H9 (cell line): ENCODE data around the gene NDUFS2. TPM values are rescaled to one million over a fixed set of nuclear protein-coding genes. Genes with fewer than 3 reads are reported as not detected.

ENCODE experiments used
- DNase-seq: peaks from one replicate; pipeline ENCODE4 v3.0.0-alpha.2; 2017
- H2AFZ ChIP-seq: one replicate; pipeline ENCODE4 v1.6.1; 2013; ENCODE audit warnings: mild to moderate bottlenecking, low read length, control low read depth, moderate library complexity
- H2AK5ac ChIP-seq: 2 replicates; pipeline ENCODE4 v1.6.1; 2013; ENCODE audit warnings: low read length, control low read depth, mixed read lengths; ENCODE audit not compliant: insufficient read length
- H2BK120ac ChIP-seq: one replicate; pipeline ENCODE4 v1.6.1; 2013; ENCODE audit warnings: low read depth, mild to moderate bottlenecking, low read length, control low read depth, inconsistent platforms; ENCODE audit not compliant: poor library complexity, severe bottlenecking
- H2BK12ac ChIP-seq: 2 replicates; pipeline ENCODE4 v1.6.1; 2013; ENCODE audit warnings: low read length, control low read depth, mixed read lengths, low read depth; ENCODE audit not compliant: insufficient read length
- H2BK15ac ChIP-seq: 2 replicates; pipeline ENCODE4 v1.6.1; 2013; ENCODE audit warnings: low read depth, low read length, control low read depth
- H2BK20ac ChIP-seq: one replicate; pipeline ENCODE4 v1.6.1; 2013; ENCODE audit warnings: low read depth, mild to moderate bottlenecking, low read length, control low read depth, inconsistent platforms; ENCODE audit not compliant: poor library complexity, severe bottlenecking
- H2BK5ac ChIP-seq: 2 replicates; pipeline ENCODE4 v1.6.1; 2013; ENCODE audit warnings: low read length, control low read depth, mixed read lengths; ENCODE audit not compliant: insufficient read length
- H3K14ac ChIP-seq: 2 replicates; pipeline ENCODE4 v1.6.1; 2013; ENCODE audit warnings: low read length, control low read depth; ENCODE audit not compliant: insufficient read depth
- H3K18ac ChIP-seq: 2 replicates; pipeline ENCODE4 v1.6.1; 2013; ENCODE audit warnings: low read depth, mild to moderate bottlenecking, mixed read lengths, low read length, control low read depth; ENCODE audit not compliant: insufficient read length
- H3K23ac ChIP-seq: 2 replicates; pipeline ENCODE4 v1.6.1; 2013; ENCODE audit warnings: low read length, control low read depth, mixed read lengths, low read depth; ENCODE audit not compliant: insufficient read length
- H3K23me2 ChIP-seq: 2 replicates; pipeline ENCODE4 v1.6.1; 2013; ENCODE audit warnings: low read depth, mild to moderate bottlenecking, mixed read lengths, low read length, control low read depth; ENCODE audit not compliant: insufficient read length, poor library complexity, severe bottlenecking
- H3K27ac ChIP-seq: 2 replicates; pipeline ENCODE4 v1.5.1; 2013; ENCODE audit warnings: low read length, control low read depth, mixed read lengths, low read depth; ENCODE audit not compliant: insufficient read length
- H3K27me3 ChIP-seq: 2 replicates; pipeline ENCODE4 v1.6.1; 2013; ENCODE audit warnings: low read length, control low read depth, inconsistent platforms; ENCODE audit not compliant: insufficient read depth
- H3K4ac ChIP-seq: 2 replicates; pipeline ENCODE4 v1.6.1; 2013; ENCODE audit warnings: low read depth, mild to moderate bottlenecking, control low read depth, inconsistent platforms, low read length, moderate library complexity
- H3K4me1 ChIP-seq: 2 replicates; pipeline ENCODE4 v1.6.1; 2013; ENCODE audit warnings: low read length, control low read depth, inconsistent platforms; ENCODE audit not compliant: insufficient read depth
- H3K4me2 ChIP-seq: 2 replicates; pipeline ENCODE4 v1.6.1; 2013; ENCODE audit warnings: low read length, control low read depth, mixed read lengths; ENCODE audit not compliant: insufficient read length, insufficient read depth
- H3K56ac ChIP-seq: 2 replicates; pipeline ENCODE4 v1.6.1; 2013; ENCODE audit warnings: low read depth, mild to moderate bottlenecking, mixed read lengths, low read length, control low read depth; ENCODE audit not compliant: insufficient read length
- H3K79me1 ChIP-seq: 2 replicates; pipeline ENCODE4 v1.6.1; 2013; ENCODE audit warnings: low read depth, mild to moderate bottlenecking, moderate library complexity, low read length, control low read depth, inconsistent platforms; ENCODE audit not compliant: insufficient read depth, poor library complexity, severe bottlenecking
- H3K79me2 ChIP-seq: 2 replicates; pipeline ENCODE4 v1.6.1; 2013; ENCODE audit warnings: low read length, control low read depth, inconsistent platforms; ENCODE audit not compliant: insufficient read depth
- H3K9ac ChIP-seq: 2 replicates; pipeline ENCODE4 v1.6.1; 2013; ENCODE audit warnings: low read length, control low read depth, mixed read lengths; ENCODE audit not compliant: insufficient read length; ENCODE audit errors: extremely low read depth
- H3K9me3 ChIP-seq: one replicate; pipeline ENCODE4 v1.6.1; 2013; ENCODE audit warnings: low read depth, low read length, inconsistent platforms; ENCODE audit not compliant: control insufficient read depth
- H3T11ph ChIP-seq: one replicate; pipeline ENCODE4 v1.6.1; 2013; ENCODE audit warnings: mild to moderate bottlenecking, low read length, control low read depth, inconsistent platforms
- H4K20me1 ChIP-seq: one replicate; pipeline ENCODE4 v1.6.1; 2013; ENCODE audit not compliant: control insufficient read depth, insufficient read length, insufficient read depth
- H4K5ac ChIP-seq: 2 replicates; pipeline ENCODE4 v1.6.1; 2013; ENCODE audit warnings: low read depth, mild to moderate bottlenecking, mixed read lengths, low read length, control low read depth; ENCODE audit not compliant: insufficient read length
- H4K8ac ChIP-seq: replicated peaks from 2 replicates; pipeline ENCODE4 v1.6.1; 2013; ENCODE audit warnings: low read length, control low read depth, mixed read lengths, low read depth; ENCODE audit not compliant: insufficient read length
- H4K91ac ChIP-seq: 2 replicates; pipeline ENCODE4 v1.6.1; 2013; ENCODE audit warnings: low read depth, mild to moderate bottlenecking, moderate library complexity, mixed read lengths, low read length, control low read depth; ENCODE audit not compliant: insufficient read length
- H3K27ac Mint-ChIP-seq, 3 experiments: 2 replicates in 2 of 3; 3 replicates in 1 of 3; pipeline ENCODE4 v1.8.0; 2020 to 2021; ENCODE audit warnings: mixed read lengths in 3 of 3, mild to moderate bottlenecking in 1 of 3, moderate library complexity in 1 of 3
- H3K27me3 Mint-ChIP-seq: 2 replicates; pipeline ENCODE4 v1.8.0; 2021; ENCODE audit warnings: low read depth, mild to moderate bottlenecking, moderate library complexity, mixed read lengths
- H3K36me3 Mint-ChIP-seq, 3 experiments: 2 replicates in 2 of 3; 3 replicates in 1 of 3; pipeline ENCODE4 v1.8.0; 2020 to 2021; ENCODE audit warnings: low read depth in 3 of 3, mixed read lengths in 3 of 3; ENCODE audit not compliant: insufficient read depth in 1 of 3
- H3K4me1 Mint-ChIP-seq, 2 experiments: 2 replicates each; pipeline ENCODE4 v1.8.0; 2020; ENCODE audit warnings: mixed read lengths in 2 of 2
- H3K4me3 Mint-ChIP-seq, 2 experiments: 2 replicates in 1 of 2; 3 replicates in 1 of 2; pipeline ENCODE4 v1.8.0; 2020 to 2021; ENCODE audit warnings: mild to moderate bottlenecking in 2 of 2, mixed read lengths in 2 of 2, moderate library complexity in 1 of 2
- H3K9me3 Mint-ChIP-seq, 2 experiments: 2 replicates in 1 of 2; 3 replicates in 1 of 2; pipeline ENCODE4 v1.8.0; 2020; ENCODE audit warnings: mild to moderate bottlenecking in 2 of 2, mixed read lengths in 2 of 2, moderate library complexity in 1 of 2
- CTCF ChIP-seq: fragments of 200-600 bp; sonication (generic); conservative IDR thresholded peaks from 3 replicates; pipeline ENCODE4 v1.8.0; 2021; ENCODE audit warnings: antibody characterized with exemption, mild to moderate bottlenecking
- WGBS: extraction: QIAGEN DNeasy Blood & Tissue Kit; methylation state at CpG from one replicate; pipeline ENCODE4 v1.1.7; 2013; ENCODE audit warnings: missing lambda C conversion rate, low lambda C conversion rate, mixed read lengths; ENCODE audit not compliant: insufficient read length; ENCODE audit errors: extremely low coverage; 5-methylcytosine and 5-hydroxymethylcytosine counted together
- total RNA-seq: library from RNA; stranded (reverse); gene quantifications from 2 replicates; pipeline ENCODE4 v1.2.1, GENCODE V29; 2021

NDUFS2 gene
- total RNA-seq, 1 experiment from 2014 or later = 84.5 TPM

DNA sequence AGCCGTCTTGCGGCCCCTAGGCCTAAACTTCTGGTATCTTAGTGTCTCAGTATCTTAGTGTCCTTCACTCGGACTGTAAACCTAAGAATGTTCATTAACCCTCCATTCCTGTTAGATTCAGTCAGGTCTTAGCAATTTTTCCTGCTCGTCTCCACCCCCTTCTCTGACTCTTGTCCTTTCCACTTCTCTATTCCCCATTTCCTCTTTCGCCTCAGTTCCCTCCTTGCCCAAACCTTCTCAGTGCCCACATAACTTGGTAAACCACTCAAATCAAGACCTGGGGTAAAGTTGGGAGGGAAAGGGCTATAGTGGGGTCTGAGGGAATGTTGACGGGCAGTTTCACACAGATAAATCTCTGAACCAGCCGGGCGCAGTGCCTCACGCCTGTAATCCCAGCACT lies 12.2 kb downstream of the NDUFS2 start:
- TF ChIP-seq CTCF = no peak
- Histone ChIP-seq H2BK15ac (no peak overlapping the region), H3K9ac (no peak overlapping the region), H4K5ac (no peak overlapping the region), H3K23me2 (no peaks in the 10 kb centered on the region), H4K20me1 (no peaks in the 10 kb centered on the region), H3K14ac (no peak overlapping the region), H3K27me3 (no peaks in the 10 kb centered on the region), H3K4me2 (no peak overlapping the region), H3T11ph (no peak overlapping the region), H2BK5ac (no peak overlapping the region), H3K4me1 (peaks cover 6% of the 10 kb centered on the region; the same call in 1 of the 2 replicates), H2AFZ (no peak overlapping the region), H3K9me3 (no peaks in the 10 kb centered on the region), H3K79me1 (no peaks in the 10 kb centered on the region), H3K79me2 (no peaks in the 10 kb centered on the region), H2BK120ac (no peak overlapping the region), H4K8ac (no peak overlapping the region), H4K91ac (no peak overlapping the region), H3K27ac (no peak overlapping the region), H3K4ac (no peak overlapping the region), H2BK12ac (no peak overlapping the region), H3K23ac (no peak overlapping the region), H2AK5ac (no peak overlapping the region), H3K18ac (no peak overlapping the region), H3K56ac (no peak overlapping the region), H2BK20ac (no peak overlapping the region)
- Mint-ChIP-seq H3K36me3 (peaks cover 23 to 54% (median 52%) of the 10 kb centered on the region in 3 experiments), H3K4me3 (no peak overlapping the region), H3K4me1 (peaks cover 24 to 29% of the 10 kb centered on the region in 2 experiments), H3K27ac (peak overlapping the region in 1 of 3 experiments; percentile 65; a peak in 2 of 7 replicates), H3K27me3 (no peaks in the 10 kb centered on the region), H3K9me3 (no peaks in the 10 kb centered on the region)
- no peak for DNase-seq
- no CpG with 5 or more reads among the region's 9 CpGs for WGBS
